Inflammatory macrophage treated with lipopolysaccharide for 4 hours (primary cell): ENCODE results near the gene SV2C.
"Not testable (repeated sequence)": the region's sequence is repeated elsewhere in the genome, so short reads cannot be mapped to it uniquely, and the experiment has no call there.

Source experiments
- DNase-seq: peaks from one replicate; pipeline ENCODE4 v3.0.0-alpha.2; 2020

The SV2C gene

DNA sequence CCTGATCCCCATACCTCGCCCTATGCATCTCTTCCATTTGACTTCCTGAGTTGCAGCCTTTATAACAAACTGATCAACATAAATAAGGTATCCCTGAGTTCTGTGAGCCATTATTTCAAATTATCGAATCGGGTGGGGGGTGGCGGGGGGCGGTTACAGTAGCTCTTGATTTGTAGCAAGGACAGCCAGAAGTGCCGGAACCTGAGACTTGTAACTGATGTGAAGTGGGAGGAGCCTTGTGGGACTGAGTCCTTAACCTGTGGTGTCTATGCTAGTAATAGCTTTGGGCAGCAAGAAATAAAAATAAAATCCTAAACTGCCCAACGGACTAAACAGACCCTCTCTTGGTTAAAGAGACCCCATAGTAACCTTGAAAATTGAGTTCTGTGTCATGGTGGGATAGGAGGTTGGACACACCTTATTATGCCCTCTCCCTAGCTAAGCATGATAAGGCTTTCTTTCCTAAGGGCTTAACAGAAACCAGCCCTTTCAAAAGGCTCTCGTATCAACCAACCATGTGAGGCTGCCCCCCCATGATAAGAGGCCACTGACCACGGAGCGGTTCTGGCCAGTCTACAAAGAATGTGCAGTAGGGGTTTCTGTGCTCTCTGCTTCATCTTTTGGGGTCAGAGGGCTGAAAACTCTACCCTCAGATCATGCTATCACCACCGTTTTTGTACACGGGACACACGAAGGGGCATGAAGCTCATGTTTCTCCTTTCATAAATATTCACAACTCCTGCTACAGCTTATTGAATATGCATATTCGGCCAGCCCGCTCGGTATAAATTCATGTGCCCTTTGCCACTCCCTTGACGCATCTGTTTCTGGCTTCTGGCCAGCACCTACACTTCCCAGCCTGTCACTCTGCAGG is 280.4 kb downstream of the SV2C start:
- DNase-seq: peak; percentile 20

DNA sequence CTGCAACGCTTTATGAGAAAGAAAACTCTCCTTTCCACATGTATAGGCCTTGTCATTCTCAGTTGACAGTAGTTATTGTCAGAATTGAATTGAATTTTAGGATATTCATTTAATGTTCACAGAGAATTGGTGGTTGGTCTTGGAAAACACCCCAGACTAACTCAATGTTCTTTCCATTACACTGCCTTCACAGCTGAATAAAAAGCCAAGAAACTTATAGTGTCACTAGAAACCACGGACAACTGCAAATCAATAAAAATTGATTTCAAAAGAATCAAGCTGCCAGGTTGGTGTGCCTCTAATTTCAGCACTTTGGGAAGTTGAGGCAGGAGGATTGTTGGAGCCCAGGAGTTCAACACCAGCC is 281.0 kb downstream of the SV2C start:
- DNase-seq: no peak

- peak; percentile 34 for DNase-seq
These were observed 282.4 kb downstream of the SV2C start for GRCh38 chr5:76365561-76365960.

DNA sequence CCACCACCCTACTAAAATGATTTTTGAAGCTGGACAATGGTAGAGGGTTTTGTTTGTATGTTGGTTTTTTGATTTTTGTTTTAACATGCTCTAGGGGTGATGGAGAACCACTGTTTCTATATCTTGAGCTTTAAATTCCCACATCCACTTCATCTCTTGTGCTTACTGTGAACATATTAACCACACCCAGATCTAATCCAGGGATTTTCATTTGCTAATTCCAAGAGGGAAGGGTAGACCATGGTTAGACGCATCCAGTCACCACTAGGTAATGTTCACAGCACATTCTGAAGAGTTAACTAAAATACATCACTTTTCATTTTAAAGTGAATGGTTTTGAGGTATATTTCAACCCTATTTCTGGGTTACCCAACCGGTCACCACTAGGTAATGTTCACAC is 283.4 kb downstream of the SV2C start:
- DNase-seq: no peak

- DNase-seq: peak; percentile 88
These were observed 284.6 kb downstream of the SV2C start for GRCh38 chr5:76367623-76368371.

DNA sequence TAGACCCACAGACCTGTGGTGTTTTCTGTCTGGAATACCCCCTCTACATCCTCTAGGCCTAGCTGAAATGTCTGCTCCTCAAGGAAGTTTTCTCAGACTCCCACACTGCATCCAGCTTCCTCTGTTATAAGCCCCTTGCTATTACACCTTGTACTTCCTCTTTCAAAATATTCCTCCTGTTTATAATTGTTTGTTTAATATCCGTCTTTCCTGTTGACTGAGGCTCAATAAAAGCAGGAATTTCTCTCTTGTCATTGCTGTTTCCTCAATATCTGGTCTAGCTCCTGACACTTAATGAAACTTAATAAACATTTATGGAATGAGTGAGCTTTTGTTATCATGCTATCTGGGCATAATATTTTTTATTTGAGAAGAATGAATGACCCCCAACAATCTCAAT is 285.8 kb downstream of the SV2C start:
- no peak for DNase-seq

DNA sequence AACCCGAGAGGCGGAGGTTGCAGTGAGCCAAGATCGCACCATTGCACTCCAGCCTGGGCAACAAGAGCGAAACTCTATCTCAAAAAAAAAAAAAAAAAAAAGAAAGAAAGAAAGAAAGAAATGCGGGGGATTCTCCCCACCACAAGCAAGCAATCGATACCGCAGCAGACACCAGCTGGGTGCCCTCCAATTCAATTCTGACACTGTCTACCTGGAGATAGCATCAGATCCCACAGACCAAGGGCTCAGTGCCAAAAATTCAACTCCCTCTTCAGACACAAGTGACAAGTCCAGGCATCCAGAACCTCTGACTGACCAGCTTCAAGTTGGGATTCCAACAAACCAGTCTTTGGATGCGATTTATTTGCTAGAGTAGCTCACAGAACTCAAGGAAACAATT is 286.5 kb downstream of the SV2C start:
- DNase-seq: not testable (repeated sequence)

DNA sequence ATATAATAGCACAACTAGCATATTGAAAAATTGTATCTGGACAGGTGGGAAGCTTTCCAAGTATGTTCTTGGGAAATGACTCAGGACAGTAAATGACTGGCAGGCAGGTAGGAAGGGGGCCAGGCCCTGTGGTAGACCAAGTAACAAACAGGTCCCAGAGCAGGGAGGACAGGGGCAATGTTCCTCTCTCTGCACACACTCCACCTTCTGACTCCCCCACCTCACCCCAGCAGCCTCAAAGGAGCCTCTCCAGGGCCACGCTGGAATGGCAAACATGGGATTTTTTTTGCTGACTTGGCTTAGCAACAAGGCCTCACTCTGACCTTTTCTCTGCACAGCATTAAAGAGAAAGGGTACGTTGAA is 288.8 kb downstream of the SV2C start:
- DNase-seq: no peak

DNA sequence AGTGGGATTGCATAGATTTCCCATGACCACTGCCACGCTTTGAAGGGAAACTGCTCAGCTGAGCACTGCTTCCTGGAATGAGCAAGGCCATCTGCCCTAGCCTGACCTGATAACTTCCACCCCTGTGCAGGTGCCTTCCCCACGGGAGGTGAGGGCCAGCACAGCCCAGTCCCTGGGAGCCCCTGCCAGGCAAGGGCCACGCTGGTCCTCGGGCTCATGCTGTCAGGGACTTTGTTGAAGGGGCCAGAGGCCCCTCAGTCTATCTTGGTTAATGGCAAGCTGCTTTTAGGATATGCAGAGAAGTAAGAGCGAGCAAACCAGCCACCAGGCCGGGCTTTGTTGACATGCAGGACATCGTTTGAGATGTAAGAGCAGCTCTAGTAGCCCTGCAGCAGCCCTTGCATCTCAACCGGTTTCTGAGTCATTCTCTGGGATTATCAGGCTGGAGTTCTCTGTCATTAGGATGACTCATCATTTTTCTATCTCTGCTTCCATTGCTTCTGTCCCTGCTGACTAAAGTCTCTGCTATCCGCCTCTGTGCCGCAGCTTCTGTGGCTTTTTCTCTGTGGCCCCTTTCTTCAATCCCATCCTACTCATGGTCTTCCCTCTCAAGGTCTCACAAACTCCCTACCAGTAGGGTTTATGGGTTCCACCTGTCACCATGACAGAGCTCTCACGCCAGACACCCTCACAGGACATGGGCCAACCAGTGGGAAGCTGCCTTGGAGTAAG is 289.3 kb downstream of the SV2C start:
- DNase-seq: peak; percentile 57

GRCh38 chr5:76376148-76376865 is 293.1 kb downstream of the SV2C start:
- DNase-seq: no peak

DNA sequence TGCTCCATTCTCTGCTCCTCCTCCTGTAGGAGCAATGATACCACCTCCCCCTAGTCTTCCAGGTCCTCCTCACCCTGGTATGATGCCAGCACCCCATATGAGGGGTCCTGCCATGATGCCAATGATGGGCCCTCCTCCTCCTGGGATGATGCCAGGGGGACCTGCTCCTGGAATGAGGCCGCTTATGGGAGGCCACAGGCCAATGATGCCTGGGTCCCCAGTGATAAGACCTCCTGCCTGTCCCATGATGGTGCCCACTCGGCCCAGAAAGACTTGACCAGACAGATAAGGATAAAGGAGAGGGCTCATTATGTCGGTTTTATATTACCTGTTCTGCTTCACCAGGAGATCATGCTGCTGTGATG is 293.7 kb downstream of the SV2C start:
- DNase-seq: no peak

DNA sequence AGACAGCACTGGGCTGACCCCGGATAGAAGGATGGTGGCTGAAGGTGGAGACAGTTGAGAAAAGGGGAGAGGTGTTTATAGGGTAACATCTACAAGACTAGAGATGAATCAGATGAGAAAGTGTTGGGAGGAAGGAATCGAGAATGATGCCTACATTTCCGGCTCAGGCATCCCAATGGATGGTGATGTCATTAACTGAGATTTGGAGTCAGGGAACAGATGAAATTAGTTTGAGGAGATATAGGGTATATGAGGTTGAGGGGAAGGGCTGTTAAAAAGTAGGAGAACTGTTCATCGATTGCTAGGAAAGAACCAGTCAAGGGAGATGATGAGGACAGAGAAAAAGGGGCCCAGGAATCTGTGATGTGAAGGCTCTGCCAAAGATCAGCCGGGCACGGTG is 295.2 kb downstream of the SV2C start:
- no peak for DNase-seq

GRCh38 chr5:76379316-76379715 is 296.1 kb downstream of the SV2C start:
- no peak for DNase-seq

- DNase-seq: no peak
These were observed 296.7 kb downstream of the SV2C start for GRCh38 chr5:76379855-76380254.

DNA sequence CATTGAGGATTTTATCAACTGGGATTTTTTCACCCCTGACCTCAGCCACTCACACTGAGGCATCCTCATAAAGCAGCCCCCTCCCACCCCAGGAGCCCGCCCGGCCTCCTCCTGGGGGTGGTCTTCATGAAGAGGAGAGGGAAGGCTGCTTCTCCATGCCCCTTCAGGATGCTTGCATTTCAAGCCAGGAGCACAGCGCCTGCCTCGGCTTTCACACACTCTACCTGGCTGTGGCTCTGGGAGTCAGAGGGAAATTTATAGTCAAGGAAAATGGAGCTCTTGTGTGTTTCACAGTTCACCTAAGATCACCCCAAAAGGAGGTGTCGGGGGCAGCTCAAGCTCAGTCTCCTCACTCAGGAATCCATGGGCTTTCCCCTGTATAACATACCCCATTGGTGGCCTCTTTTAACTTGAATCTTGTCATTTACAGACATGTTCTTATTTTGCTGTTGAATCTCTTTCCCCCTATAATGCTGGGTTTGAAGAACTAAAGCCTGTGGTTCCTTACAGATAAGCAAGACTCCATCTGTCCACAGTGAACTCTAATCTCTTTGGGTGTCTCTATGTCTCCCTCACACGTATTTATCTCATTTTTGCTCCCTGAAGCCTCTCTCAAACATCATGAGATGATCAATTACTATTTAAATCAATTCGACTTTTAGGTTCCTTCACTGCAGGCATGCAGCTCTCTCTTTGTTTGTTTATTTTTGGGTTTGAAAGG is 297.3 kb downstream of the SV2C start:
- DNase-seq: no peak

GRCh38 chr5:76383126-76383832 is 300.1 kb downstream of the SV2C start:
- no peak for DNase-seq

DNA sequence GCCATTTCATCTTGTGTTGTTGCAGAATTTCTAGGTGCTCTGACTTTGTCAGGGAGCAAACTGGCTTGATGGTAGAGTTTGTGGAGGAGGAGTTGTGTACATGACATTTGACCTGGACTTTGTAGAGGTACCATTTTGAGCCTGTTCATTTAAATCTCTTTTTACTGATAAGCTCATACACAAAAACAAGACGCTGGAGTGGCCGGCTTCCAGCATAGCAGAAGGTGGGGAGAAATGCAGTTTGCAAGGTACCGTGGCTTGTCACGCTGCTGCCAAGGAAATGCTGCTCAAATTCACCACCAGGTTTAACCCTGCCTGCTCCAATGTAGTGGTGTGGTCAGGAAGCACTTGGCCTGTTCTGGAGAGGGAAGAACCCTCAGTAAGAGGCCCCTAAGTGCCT is 301.0 kb downstream of the SV2C start:
- no peak for DNase-seq

- no peak for DNase-seq
These were observed 301.5 kb downstream of the SV2C start for GRCh38 chr5:76384705-76385104.

DNA sequence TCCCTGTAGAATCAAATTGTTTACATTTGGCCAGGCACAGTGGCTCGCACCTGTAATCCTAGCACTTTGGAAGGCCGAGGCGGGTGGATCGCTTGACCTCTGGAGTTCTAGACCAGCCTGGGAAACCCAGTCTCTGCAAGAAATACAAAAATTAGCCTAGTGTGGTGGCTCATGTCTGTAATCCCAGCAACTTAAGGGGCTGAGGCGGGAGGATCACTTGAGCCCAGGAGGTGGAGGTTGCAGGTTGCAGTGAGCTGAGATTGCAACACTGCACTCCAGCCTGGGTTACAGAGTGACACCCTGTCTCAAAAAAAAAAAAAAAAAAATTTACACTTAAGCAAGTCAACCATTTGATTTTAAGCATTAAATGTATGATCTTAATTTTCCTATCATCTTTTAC is 302.4 kb downstream of the SV2C start:
- DNase-seq: no peak

DNA sequence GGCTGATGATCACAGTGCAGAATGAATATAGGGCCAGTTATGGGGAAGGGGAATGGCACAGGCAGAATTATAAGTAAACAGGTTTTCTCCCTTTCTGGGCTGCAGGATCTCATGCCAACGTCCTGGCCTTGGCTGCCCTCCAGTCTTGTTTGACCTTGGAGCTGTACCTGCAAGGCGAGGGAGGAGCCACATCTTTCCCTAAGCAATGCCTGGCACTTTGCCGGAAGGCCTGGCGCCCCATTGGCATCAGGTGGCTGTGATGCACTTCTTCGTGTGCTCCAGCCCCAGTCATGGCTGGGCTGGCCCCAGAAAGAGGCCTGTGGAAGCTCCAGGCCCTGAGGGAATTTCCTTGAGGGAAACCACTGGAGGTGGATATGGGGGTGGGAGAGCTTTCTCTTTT is 303.2 kb downstream of the SV2C start:
- DNase-seq: no peak

DNA sequence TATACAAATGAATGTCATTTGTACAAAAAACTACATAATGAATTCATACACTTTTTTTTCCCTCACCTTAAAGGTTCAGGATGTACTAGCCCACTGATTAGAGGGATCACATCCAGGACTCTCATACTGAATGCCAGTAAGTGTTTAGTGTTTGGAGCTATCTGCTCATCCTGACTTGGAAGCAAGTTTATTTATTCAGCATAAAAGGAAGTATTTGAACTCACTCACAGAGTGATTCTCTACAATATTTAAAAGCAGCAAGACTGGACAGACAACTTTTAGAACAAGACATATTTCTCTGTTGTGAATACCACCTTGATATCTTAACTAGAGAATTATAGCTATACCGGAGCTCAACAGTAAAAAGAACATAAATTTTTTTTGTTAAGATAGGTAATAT is 305.1 kb downstream of the SV2C start:
- DNase-seq: no peak
